Endothelial cell of umbilical vein (primary cell): ENCODE results near the gene GCM1. TPM values are rescaled to one million over a fixed set of nuclear protein-coding genes. Genes with fewer than 3 reads are reported as not detected.
"Not testable (repeated sequence)": the region's sequence is repeated elsewhere in the genome, so short reads cannot be mapped to it uniquely, and the experiment has no call there.

Experiments
- BruUV-seq: library from RNA; stranded (reverse); fragments of 400-500 nt; replicated peaks from 2 replicates; lab custom pipeline; 2021; lab: Mats Ljungman, UMichigan
- CTCF ChIA-PET: fragments of 300-600, 350-600 bp; sonication (Branson Sonifier 250); formaldehyde crosslinking; loops from one replicate; lab custom pipeline; 2021; ENCODE audit warnings: antibody characterized with exemption, inconsistent platforms; lab: Charles Lee
- POLR2A ChIA-PET: fragments of 300-600, 350-600 bp; sonication (Branson Sonifier 250); formaldehyde crosslinking; loops from one replicate; lab custom pipeline; 2021; ENCODE audit warnings: antibody characterized with exemption, inconsistent platforms; lab: Charles Lee
- DNase-seq: peaks from one replicate; pipeline ENCODE4 v3.0.0-alpha.2; 2011; ENCODE audit warnings: low read depth, low spot score
- FAIRE-seq: peaks from 2 replicates; lab custom pipeline; 2011; peaks lifted over from hg19 to GRCh38; lab: Jason Lieb, UNC
- H2AFZ ChIP-seq: 2 replicates; pipeline ENCODE4 v1.6.0; 2012; ENCODE audit warnings: low read depth, low read length, control low read depth, inconsistent platforms
- H3K27ac ChIP-seq: 2 replicates; pipeline ENCODE4 v1.5.1; 2011; ENCODE audit warnings: low read depth, mild to moderate bottlenecking, control low read depth, low read length, moderate library complexity; ENCODE audit not compliant: insufficient read depth
- H3K27me3 ChIP-seq, 2 experiments: 2 replicates each; pipeline versions ENCODE4 v1.6.0 to v1.6.1; 2011; ENCODE audit warnings: low read length in 2 of 2, mixed read lengths in 1 of 2; ENCODE audit not compliant: control insufficient read depth in 2 of 2, insufficient read depth in 2 of 2
- H3K36me3 ChIP-seq, 2 experiments: 2 replicates in 1 of 2; 3 replicates in 1 of 2; pipeline ENCODE4 v1.5.1; 2011; ENCODE audit warnings: low read length in 2 of 2, mild to moderate bottlenecking in 1 of 2, moderate library complexity in 1 of 2; ENCODE audit not compliant: control insufficient read depth in 2 of 2, insufficient read depth in 2 of 2; ENCODE audit errors: extremely low read depth in 1 of 2
- H3K4me1 ChIP-seq: 3 replicates; pipeline ENCODE4 v1.5.1; 2011; ENCODE audit warnings: mild to moderate bottlenecking, low read length; ENCODE audit not compliant: control insufficient read depth, insufficient read depth; ENCODE audit errors: extremely low read depth
- H3K4me2 ChIP-seq: 2 replicates; pipeline ENCODE4 v1.6.1; 2011; ENCODE audit warnings: low read length, control low read depth, mixed read lengths; ENCODE audit not compliant: insufficient read depth
- H3K4me3 ChIP-seq, 3 experiments: fragments of 200-600 bp in 1 of 3; sonication (generic), shearing (Covaris generic) in 1 of 3; replicated peaks in 1 of 3; 2 replicates each; pipeline ENCODE4 v1.5.1; 2011 to 2016; ENCODE audit warnings: control low read depth in 3 of 3, low read length in 3 of 3, mild to moderate bottlenecking in 2 of 3, inconsistent platforms in 1 of 3, low read depth in 1 of 3, moderate library complexity in 1 of 3; ENCODE audit not compliant: insufficient read depth in 1 of 3
- H3K79me2 ChIP-seq: 2 replicates; pipeline ENCODE4 v1.6.0; 2012; ENCODE audit warnings: low read length, inconsistent platforms; ENCODE audit not compliant: control insufficient read depth, insufficient read depth
- H3K9ac ChIP-seq: replicated peaks from 2 replicates; pipeline ENCODE3; 2011; ENCODE audit warnings: low read length, control low read depth; ENCODE audit not compliant: insufficient read depth; ENCODE audit errors: extremely low read depth
- H3K9me1 ChIP-seq: replicated peaks from 3 replicates; pipeline ENCODE4 v1.6.0; 2011; ENCODE audit warnings: mild to moderate bottlenecking, low read length; ENCODE audit not compliant: control insufficient read depth, insufficient read depth; ENCODE audit errors: extremely low read depth
- H3K9me3 ChIP-seq: replicated peaks from 2 replicates; pipeline ENCODE4 v1.5.1; 2012; ENCODE audit warnings: low read length, inconsistent platforms; ENCODE audit not compliant: control insufficient read depth, insufficient read depth
- H4K20me1 ChIP-seq: replicated peaks from 2 replicates; pipeline ENCODE3; 2011; ENCODE audit warnings: mild to moderate bottlenecking, low read length; ENCODE audit not compliant: control insufficient read depth, insufficient read depth; ENCODE audit errors: extremely low read depth
- EZH2 ChIP-seq: IDR thresholded peaks from 2 replicates; pipeline ENCODE4 v1.6.1; 2012; ENCODE audit warnings: borderline replicate concordance, low read depth, mild to moderate bottlenecking, moderate library complexity, low read length, inconsistent platforms; ENCODE audit not compliant: severe bottlenecking
- FOS ChIP-seq: IDR thresholded peaks from 2 replicates; pipeline ENCODE4 v1.6.1; 2011; ENCODE audit warnings: mild to moderate bottlenecking, low read length, moderate library complexity, borderline replicate concordance; ENCODE audit not compliant: insufficient read depth
- GATA2 ChIP-seq: IDR thresholded peaks from 2 replicates; pipeline ENCODE4 v1.7.0; 2011; ENCODE audit warnings: low read depth, mild to moderate bottlenecking, moderate library complexity, mixed read lengths, low read length; ENCODE audit not compliant: insufficient read length, insufficient read depth
- JUN ChIP-seq: IDR thresholded peaks from 2 replicates; pipeline ENCODE4 v1.6.1; 2011; ENCODE audit warnings: borderline replicate concordance, low read depth; ENCODE audit not compliant: insufficient read length, insufficient read depth
- MYC ChIP-seq: IDR thresholded peaks from one replicate; pipeline ENCODE4 v1.6.1; 2011; ENCODE audit warnings: mild to moderate bottlenecking, low read depth, low read length
- POLR2A ChIP-seq: IDR thresholded peaks from 2 replicates; pipeline ENCODE4 v1.6.1; 2012; ENCODE audit warnings: low read depth, mild to moderate bottlenecking, control low read depth, low read length
- POLR2AphosphoS5 ChIP-seq: IDR thresholded peaks from 2 replicates; pipeline ENCODE4 v1.6.1; 2012; ENCODE audit warnings: low read depth, mild to moderate bottlenecking, control low read depth, low read length, moderate library complexity; ENCODE audit not compliant: insufficient read depth
- dilution Hi-C: fragments of 300-500 bp; cut with MboI; formaldehyde crosslinking; loops from one replicate; pipeline ENCODE4 v1.15.0; 2019; ENCODE audit warnings: low sequenced_read_pairs; ENCODE audit not compliant: extremely low pct_ligation_motif_present
- intact Hi-C: fragments of 100-400 bp; cut with micrococcal nuclease; formaldehyde crosslinking; loops from one replicate; pipeline ENCODE4 v1.10.0; 2022
- polyA plus RNA-seq, 4 experiments: library from polyadenylated mRNA; depleted of rRNA in 3 of 4; stranded (reverse) in 3 of 4; unstranded in 1 of 4; fragments of >200 nt; gene quantifications; 2 replicates each; pipeline versions ENCODE4 v1.2.1 to v1.2.3, GENCODE V29; 2011 to 2012; ENCODE audit warnings: missing spikeins in 1 of 4
- total RNA-seq: library from RNA; stranded (reverse); gene quantifications from 2 replicates; pipeline ENCODE4 v1.2.3, GENCODE V29; 2021
- TF ChIP-seq, protein P1 (sequence below): IDR thresholded peaks from 2 replicates; pipeline ENCODE4 v1.6.1; 2011; ENCODE audit not compliant: insufficient read depth, insufficient read length
- TF ChIP-seq, protein P2 (sequence below), 2 donors: IDR thresholded peaks; 1 replicate in 1 of 2; 2 replicates in 1 of 2; pipeline ENCODE4 v1.5.1; 2011; ENCODE audit warnings: low read length in 2 of 2, mild to moderate bottlenecking in 2 of 2, moderate library complexity in 2 of 2, control low read depth in 1 of 2, inconsistent platforms in 1 of 2, low read depth in 1 of 2; ENCODE audit not compliant: insufficient read depth in 1 of 2; ENCODE audit errors: extremely low read depth in 1 of 2

The GCM1 gene
- total and polyA plus RNA-seq, 2 donors (not counting 3 experiments of a cell fraction or from before 2014, with no cell fraction given), result not detected

DNA sequence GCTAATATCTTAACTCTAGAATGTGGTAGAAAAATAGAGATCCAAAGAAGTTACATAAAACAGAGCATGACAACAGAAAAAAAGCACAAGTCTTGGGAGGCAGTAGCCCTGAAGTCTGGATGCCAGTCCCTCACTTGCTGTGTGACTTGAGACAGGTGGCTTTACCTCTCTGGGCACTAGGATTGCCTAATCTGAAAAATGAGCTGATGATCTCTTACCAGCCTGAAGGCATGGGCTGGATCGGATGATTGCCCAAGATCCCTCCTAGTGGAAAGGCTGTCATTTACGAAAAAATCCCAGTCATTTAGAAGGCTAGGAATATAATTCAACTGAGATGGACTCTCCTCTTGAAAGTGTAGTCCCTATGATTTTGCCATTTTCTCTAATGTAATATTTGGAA, 10.9 kb upstream of the GCM1 start:
- peaks cover 0 to under 1% of the 10 kb centered on the region in 2 experiments for H3K27me3 ChIP-seq
- no peak overlapping the region for H3K27ac ChIP-seq
- H3K4me1 ChIP-seq, result no peaks in the 10 kb centered on the region
- H3K4me2 ChIP-seq, result no peak overlapping the region
- H3K9me1 ChIP-seq, result no peaks in the 10 kb centered on the region
- CTCF ChIA-PET, result no interaction called here
- dilution Hi-C loops, result no loop called here
- POLR2A ChIA-PET, result no interaction called here
- no peaks in the 10 kb centered on the region for H3K36me3 ChIP-seq
- no peaks in the 10 kb centered on the region for H3K79me2 ChIP-seq
- H3K9ac ChIP-seq, result no peak overlapping the region
- no peaks in the 10 kb centered on the region for H3K9me3 ChIP-seq
- TF ChIP-seq JUN (no peak), EZH2 (no peak), GATA2 (no peak), FOS (no peak), MYC (no peak), POLR2AphosphoS5 (no peak), POLR2A (no peak)
- TF ChIP-seq, protein P1, sequence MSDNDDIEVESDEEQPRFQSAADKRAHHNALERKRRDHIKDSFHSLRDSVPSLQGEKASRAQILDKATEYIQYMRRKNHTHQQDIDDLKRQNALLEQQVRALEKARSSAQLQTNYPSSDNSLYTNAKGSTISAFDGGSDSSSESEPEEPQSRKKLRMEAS, result no peak
- TF ChIP-seq, protein P2, sequence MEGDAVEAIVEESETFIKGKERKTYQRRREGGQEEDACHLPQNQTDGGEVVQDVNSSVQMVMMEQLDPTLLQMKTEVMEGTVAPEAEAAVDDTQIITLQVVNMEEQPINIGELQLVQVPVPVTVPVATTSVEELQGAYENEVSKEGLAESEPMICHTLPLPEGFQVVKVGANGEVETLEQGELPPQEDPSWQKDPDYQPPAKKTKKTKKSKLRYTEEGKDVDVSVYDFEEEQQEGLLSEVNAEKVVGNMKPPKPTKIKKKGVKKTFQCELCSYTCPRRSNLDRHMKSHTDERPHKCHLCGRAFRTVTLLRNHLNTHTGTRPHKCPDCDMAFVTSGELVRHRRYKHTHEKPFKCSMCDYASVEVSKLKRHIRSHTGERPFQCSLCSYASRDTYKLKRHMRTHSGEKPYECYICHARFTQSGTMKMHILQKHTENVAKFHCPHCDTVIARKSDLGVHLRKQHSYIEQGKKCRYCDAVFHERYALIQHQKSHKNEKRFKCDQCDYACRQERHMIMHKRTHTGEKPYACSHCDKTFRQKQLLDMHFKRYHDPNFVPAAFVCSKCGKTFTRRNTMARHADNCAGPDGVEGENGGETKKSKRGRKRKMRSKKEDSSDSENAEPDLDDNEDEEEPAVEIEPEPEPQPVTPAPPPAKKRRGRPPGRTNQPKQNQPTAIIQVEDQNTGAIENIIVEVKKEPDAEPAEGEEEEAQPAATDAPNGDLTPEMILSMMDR (IDR thresholded peaks at IDR 0.05; ENCODE audit: extremely low read depth in 1 of 2, insufficient read depth in 1 of 2, low read depth in 1 of 2, low read length in 2 of 2), result no peak
- BruUV-seq, result no TSS peak
- H3K4me3 ChIP-seq, result no peak overlapping the region
- intact Hi-C loops, result no loop called here
- H4K20me1 ChIP-seq, result no peaks in the 10 kb centered on the region
- H2AFZ ChIP-seq, result no peak overlapping the region
- DNase-seq (no peak), FAIRE-seq (no peak)

DNA sequence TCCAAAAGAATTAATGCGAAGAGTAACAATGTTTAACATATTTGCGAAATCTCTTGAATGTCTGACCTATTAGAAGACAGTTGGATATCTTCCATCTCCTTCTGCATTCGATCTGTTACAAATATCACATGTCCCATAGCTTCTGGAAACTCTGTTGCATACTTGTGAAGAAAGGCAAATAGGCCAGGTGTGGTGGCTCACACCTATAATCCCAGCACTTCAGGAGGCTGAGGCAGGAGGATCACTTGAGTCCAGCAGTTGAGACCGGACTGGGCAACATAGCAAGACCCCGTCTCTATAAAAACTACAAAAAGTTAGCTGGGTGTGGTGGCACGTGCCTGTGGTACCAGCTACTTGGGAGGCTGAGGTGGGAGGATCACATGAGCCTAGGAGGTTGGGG, 9.4 kb upstream of the GCM1 start:
- CTCF ChIA-PET, result interaction anchor here (1.1 kb wide), 1 partner anchor 326 kb away, joined by 3 read pairs; no protein-coding TSS in a partner anchor
- H3K9me3 ChIP-seq, H3K9ac ChIP-seq, H3K9me1 ChIP-seq, H3K4me2 ChIP-seq, H3K27me3 ChIP-seq, H3K79me2 ChIP-seq, H3K27ac ChIP-seq, BruUV-seq, intact Hi-C loops, DNase-seq, H2AFZ ChIP-seq, H4K20me1 ChIP-seq, POLR2A ChIA-PET, FAIRE-seq, dilution Hi-C loops, H3K36me3 ChIP-seq, H3K4me3 ChIP-seq, H3K4me1 ChIP-seq: not testable (repeated sequence)

DNA sequence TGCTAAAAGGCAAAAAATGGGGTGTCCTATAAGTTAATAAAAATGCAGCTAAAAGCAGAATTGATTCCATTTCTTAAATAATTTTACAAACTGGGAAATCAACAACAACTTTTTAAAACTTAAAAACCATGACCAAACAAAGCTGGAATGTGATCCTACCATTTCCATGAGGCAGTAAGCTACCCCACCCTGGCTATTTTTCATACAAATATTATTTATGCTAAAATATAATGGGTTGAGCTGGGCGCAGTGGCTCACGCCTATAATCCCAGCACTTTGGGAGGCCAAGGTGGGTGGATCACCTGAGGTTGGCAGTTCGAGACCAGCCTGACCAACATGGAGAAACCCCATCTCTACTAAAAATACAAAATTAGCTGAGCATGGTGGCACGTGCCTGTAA, 6.6 kb upstream of the GCM1 start:
- H2AFZ ChIP-seq, H4K20me1 ChIP-seq, H3K9me3 ChIP-seq, BruUV-seq, H3K36me3 ChIP-seq, H3K79me2 ChIP-seq, FAIRE-seq, H3K4me3 ChIP-seq, H3K9ac ChIP-seq, H3K27ac ChIP-seq, H3K4me2 ChIP-seq, H3K27me3 ChIP-seq, H3K4me1 ChIP-seq, intact Hi-C loops, DNase-seq, dilution Hi-C loops, H3K9me1 ChIP-seq, POLR2A ChIA-PET: not testable (repeated sequence)
- CTCF ChIA-PET, result interaction anchor here (0.8 to 1.2 kb wide), 3 partner anchors 13 to 338 kb away, joined by 3 read pairs; no protein-coding TSS in a partner anchor
